ENCODE results near the gene TSPOAP1. TPM values are rescaled to one million over a fixed set of nuclear protein-coding genes. Genes with fewer than 3 reads are reported as not detected.

TSPOAP1 gene
- total RNA-seq, 2 experiments from 2014 or later: 21.1 to 24.1 TPM

- ChIA-PET CTCF (interaction anchor here (0.6 to 4.7 kb wide), 15 partner anchors 12 to 190 kb away, joined by 3 to 45 read pairs (median 7); no protein-coding TSS in a partner anchor), POLR2A (no interaction called here)
- H3K9me3 Mint-ChIP-seq: no peaks in the 10 kb centered on the region
- H3K27ac Mint-ChIP-seq: no peak overlapping the region
- H3K27me3 Mint-ChIP-seq: no peaks in the 10 kb centered on the region
- no peak overlapping the region for H3K4me3 Mint-ChIP-seq
- peaks cover under 1% of the 10 kb centered on the region for H3K36me3 Mint-ChIP-seq (ENCODE audit: low read depth)
- ATAC-seq (no peak), DNase-seq (no peak)
- H3K4me1 Mint-ChIP-seq (ENCODE audit: low read depth): peaks cover 2% of the 10 kb centered on the region
- TF ChIP-seq, protein P1, sequence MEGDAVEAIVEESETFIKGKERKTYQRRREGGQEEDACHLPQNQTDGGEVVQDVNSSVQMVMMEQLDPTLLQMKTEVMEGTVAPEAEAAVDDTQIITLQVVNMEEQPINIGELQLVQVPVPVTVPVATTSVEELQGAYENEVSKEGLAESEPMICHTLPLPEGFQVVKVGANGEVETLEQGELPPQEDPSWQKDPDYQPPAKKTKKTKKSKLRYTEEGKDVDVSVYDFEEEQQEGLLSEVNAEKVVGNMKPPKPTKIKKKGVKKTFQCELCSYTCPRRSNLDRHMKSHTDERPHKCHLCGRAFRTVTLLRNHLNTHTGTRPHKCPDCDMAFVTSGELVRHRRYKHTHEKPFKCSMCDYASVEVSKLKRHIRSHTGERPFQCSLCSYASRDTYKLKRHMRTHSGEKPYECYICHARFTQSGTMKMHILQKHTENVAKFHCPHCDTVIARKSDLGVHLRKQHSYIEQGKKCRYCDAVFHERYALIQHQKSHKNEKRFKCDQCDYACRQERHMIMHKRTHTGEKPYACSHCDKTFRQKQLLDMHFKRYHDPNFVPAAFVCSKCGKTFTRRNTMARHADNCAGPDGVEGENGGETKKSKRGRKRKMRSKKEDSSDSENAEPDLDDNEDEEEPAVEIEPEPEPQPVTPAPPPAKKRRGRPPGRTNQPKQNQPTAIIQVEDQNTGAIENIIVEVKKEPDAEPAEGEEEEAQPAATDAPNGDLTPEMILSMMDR (IDR thresholded peaks at IDR 0.05): no peak
- intact Hi-C loops (cut with micrococcal nuclease): loop anchor here (5.0 kb wide), 1 partner anchor 144 kb away; no protein-coding TSS in a partner anchor
Measured at GRCh38 chr17:58302919-58303585, 25.5 kb downstream of the TSPOAP1 start.

DNA sequence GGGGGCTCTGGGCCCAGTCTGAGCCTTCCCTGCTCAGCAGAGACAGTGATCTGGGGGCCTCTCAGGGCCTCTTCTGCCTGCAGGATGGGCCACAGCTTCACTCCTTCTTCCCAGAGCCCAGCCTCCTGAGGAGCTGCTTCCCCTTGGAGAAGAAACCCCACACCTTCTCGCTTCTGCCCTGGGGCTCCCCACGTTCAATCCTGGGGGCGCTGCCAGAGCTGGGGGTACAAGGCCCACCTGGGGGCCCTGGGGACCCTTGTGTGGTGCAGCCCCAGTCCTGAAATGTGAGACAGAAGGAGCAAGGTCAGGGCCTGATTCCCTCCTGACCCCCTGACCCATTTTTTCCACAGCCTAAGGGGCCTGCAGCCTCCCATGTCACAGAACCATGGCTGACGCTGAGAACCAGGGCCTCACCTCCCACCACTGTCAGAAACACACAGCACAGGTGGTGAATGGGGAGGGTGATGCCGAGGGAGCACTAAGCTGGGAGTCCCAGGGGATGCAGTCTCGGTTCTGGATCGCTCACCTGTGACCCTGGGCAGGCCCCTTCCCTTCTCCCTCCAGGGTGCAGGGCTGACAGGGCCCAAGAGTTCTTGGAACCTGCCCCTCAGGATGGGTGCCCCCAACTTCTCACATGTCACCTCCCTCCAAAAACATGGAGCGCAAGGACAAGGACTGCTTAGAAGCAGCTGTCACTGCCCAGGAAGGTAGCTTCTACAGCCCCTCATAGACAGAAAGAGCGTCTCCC is 26.2 kb downstream of the TSPOAP1 start:
- Mint-ChIP-seq H3K36me3 (ENCODE audit: low read depth) (no peaks in the 10 kb centered on the region), H3K27ac (no peak overlapping the region), H3K4me3 (no peak overlapping the region), H3K9me3 (no peaks in the 10 kb centered on the region), H3K27me3 (no peaks in the 10 kb centered on the region), H3K4me1 (ENCODE audit: low read depth) (peaks cover 2% of the 10 kb centered on the region)
- intact Hi-C loops (cut with micrococcal nuclease): loop anchor here (5.0 kb wide), 1 partner anchor 145 kb away; no protein-coding TSS in a partner anchor
- ChIA-PET CTCF (interaction anchor here (0.6 to 4.7 kb wide), 5 partner anchors 13 to 131 kb away, joined by 3 to 45 read pairs (median 9); no protein-coding TSS in a partner anchor), POLR2A (interaction anchor here (0.6 kb wide), 1 partner anchor 42 kb away, joined by 3 read pairs; no protein-coding TSS in a partner anchor)
- DNase-seq (no peak), ATAC-seq (no peak)
- TF ChIP-seq, protein P1 (IDR thresholded peaks at IDR 0.05): no peak

DNA sequence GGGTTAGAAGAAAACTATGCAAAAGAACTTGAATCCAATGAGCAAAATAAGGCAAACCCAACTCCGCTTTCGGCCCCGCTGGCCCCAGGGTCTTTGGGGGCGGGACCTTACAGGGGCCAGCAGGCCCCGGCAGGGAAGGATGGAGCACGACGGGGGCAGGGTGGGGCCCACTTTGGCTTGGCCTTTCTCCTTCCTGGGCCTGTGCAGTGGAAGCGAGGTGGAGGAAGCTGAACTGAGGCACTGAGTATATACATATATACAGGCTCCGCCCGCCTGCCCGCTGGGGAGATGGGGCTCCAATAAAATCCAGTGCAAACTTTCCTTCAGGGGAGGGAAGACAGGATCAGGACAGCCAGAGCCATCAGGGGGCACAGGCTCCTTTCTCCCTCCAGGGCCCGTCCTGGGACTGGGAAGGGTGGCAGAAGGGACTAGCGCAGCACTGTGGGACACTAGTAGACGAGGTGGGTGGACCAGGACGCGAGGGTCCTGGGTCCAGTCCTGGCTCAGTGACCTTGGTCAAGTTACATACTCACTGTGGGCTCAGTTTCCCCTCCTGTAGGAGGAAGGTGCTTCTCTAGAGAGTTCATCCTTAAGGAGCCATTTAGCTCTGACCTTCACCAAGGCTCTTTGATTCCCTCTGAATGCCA is 27.0 kb downstream of the TSPOAP1 start:
- Mint-ChIP-seq H3K27ac (no peak overlapping the region), H3K36me3 (ENCODE audit: low read depth) (no peaks in the 10 kb centered on the region), H3K9me3 (no peaks in the 10 kb centered on the region), H3K27me3 (no peaks in the 10 kb centered on the region), H3K4me1 (ENCODE audit: low read depth) (peaks cover 2% of the 10 kb centered on the region), H3K4me3 (no peak overlapping the region)
- no peak for ATAC-seq
- TF ChIP-seq, protein P1 (IDR thresholded peaks at IDR 0.05): no peak
- DNase-seq: no peak
- CTCF ChIA-PET: interaction anchor here (1.2 to 4.7 kb wide), 4 partner anchors 14 to 52 kb away, joined by 3 to 45 read pairs (median 12); no protein-coding TSS in a partner anchor
- intact Hi-C loops (cut with micrococcal nuclease): loop anchor here (5.0 kb wide), 1 partner anchor 146 kb away; no protein-coding TSS in a partner anchor
- POLR2A ChIA-PET: interaction anchor here (0.6 kb wide), 1 partner anchor 42 kb away, joined by 3 read pairs; no protein-coding TSS in a partner anchor

DNA sequence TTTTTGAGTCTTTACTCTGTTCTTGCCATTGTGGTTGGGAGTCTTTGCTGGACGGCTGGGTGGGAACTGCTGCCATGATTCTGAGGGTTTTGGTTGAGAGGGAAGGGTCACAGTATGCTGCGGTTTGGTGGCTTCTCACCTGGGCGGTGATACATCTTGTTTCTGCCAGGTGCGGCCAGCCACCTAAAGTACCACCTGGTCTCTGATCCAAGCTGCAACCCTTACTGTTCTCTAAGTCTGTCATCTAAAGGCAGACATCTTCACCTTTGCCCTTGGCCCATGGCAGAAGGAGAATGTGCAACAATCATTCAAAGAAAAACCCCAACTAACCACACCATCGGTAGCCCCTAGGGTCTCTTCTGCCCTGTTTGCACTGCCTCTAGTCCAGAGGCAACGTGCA is 28.3 kb downstream of the TSPOAP1 start:
- ChIA-PET POLR2A (no interaction called here), CTCF (interaction anchor here (1.7 kb wide), 1 partner anchor 17 kb away, joined by 6 read pairs; no protein-coding TSS in a partner anchor)
- H3K9me3 Mint-ChIP-seq: no peaks in the 10 kb centered on the region
- intact Hi-C loops (cut with micrococcal nuclease): loop anchor here (5.0 kb wide), 1 partner anchor 147 kb away; no protein-coding TSS in a partner anchor
- no peak overlapping the region for H3K27ac Mint-ChIP-seq
- no peaks in the 10 kb centered on the region for H3K27me3 Mint-ChIP-seq
- ATAC-seq (no peak), DNase-seq (no peak)
- peaks cover 2% of the 10 kb centered on the region for H3K4me1 Mint-ChIP-seq (ENCODE audit: low read depth)
- TF ChIP-seq, protein P1 (IDR thresholded peaks at IDR 0.05): no peak
- no peaks in the 10 kb centered on the region for H3K36me3 Mint-ChIP-seq (ENCODE audit: low read depth)
- H3K4me3 Mint-ChIP-seq: no peak overlapping the region
